ENCODE data around the gene FAM13A. TPM values are rescaled to one million over a fixed set of nuclear protein-coding genes. Genes with fewer than 3 reads are reported as not detected.

Gene FAM13A
- total and polyA plus RNA-seq, 2 of the 13 experiments (the other 11 are each of a cell fraction or from before 2014, with no cell fraction given) = 1.2 to 36.2 TPM

GRCh38 chr4:88761861-88762523 lies 295.0 kb downstream of the FAM13A start (continued):
- TF ChIP-seq SNAPC4 (CRISPR knock-in tag; IDR thresholded peaks at IDR 0.05) (no peak), HNRNPH1 (optimal IDR thresholded peaks at IDR 0.05; ENCODE audit: low read depth, low read length) (no peak), REL (CRISPR knock-in tag; conservative IDR thresholded peaks at IDR 0.05) (no peak), NBN (conservative IDR thresholded peaks at IDR 0.05) (no peak), GPN1 (CRISPR knock-in tag; IDR thresholded peaks at IDR 0.05; ENCODE audit: borderline replicate concordance) (no peak), ZBTB34 (CRISPR knock-in tag; IDR thresholded peaks at IDR 0.05) (no peak), MED1 (CRISPR knock-in tag; IDR thresholded peaks at IDR 0.05) (peak; percentile 47), CREB3 (CRISPR knock-in tag; IDR thresholded peaks at IDR 0.05) (no peak), TARDBP (CRISPR knock-in tag; IDR thresholded peaks at IDR 0.05) (no peak), ZNF552 (CRISPR knock-in tag; IDR thresholded peaks at IDR 0.05; ENCODE audit: borderline replicate concordance) (no peak), ZNF260 (CRISPR knock-in tag; IDR thresholded peaks at IDR 0.05; ENCODE audit: borderline replicate concordance, low read depth) (no peak)
